HG03469 (cell line): Measurements from ENCODE around the gene ELAPOR1.
"Not testable (repeated sequence)": the region's sequence is repeated elsewhere in the genome, so short reads cannot be mapped to it uniquely, and the experiment has no call there.

Source experiments
- ATAC-seq: cut with Tn5 transposase; IDR thresholded peaks from one replicate; pipeline ENCODE4 v1.9.1; 2021; ENCODE audit warnings: mild to moderate bottlenecking, moderate library complexity, moderate number of reproducible peaks; ENCODE audit not compliant: unreplicated experiment

ELAPOR1 gene

GRCh38 chr1:109133815-109134214 lies 19.9 kb downstream of the ELAPOR1 start:
- ATAC-seq: no peak

- ATAC-seq: no peak
These were observed 20.5 kb downstream of the ELAPOR1 start for GRCh38 chr1:109134423-109134822.

- no peak for ATAC-seq
These were observed 22.0 kb downstream of the ELAPOR1 start for GRCh38 chr1:109135940-109136339.

GRCh38 chr1:109136766-109137165 lies 22.9 kb downstream of the ELAPOR1 start:
- ATAC-seq: no peak

GRCh38 chr1:109137958-109138357 lies 24.0 kb downstream of the ELAPOR1 start:
- no peak for ATAC-seq

- ATAC-seq: no peak
These were observed 24.4 kb downstream of the ELAPOR1 start for GRCh38 chr1:109138358-109138757.

GRCh38 chr1:109140392-109140791 lies 26.5 kb downstream of the ELAPOR1 start:
- no peak for ATAC-seq

- no peak for ATAC-seq
These were observed 28.3 kb downstream of the ELAPOR1 start for GRCh38 chr1:109142260-109142659.

GRCh38 chr1:109142725-109143124 lies 28.8 kb downstream of the ELAPOR1 start:
- ATAC-seq: not testable (repeated sequence)

- no peak for ATAC-seq
These were observed 35.2 kb downstream of the ELAPOR1 start for GRCh38 chr1:109148987-109149561.

- no peak for ATAC-seq
These were observed 36.1 kb downstream of the ELAPOR1 start for GRCh38 chr1:109149874-109150601.

- no peak for ATAC-seq
These were observed 37.5 kb downstream of the ELAPOR1 start for GRCh38 chr1:109151146-109151990.

GRCh38 chr1:109152196-109152595 lies 38.3 kb downstream of the ELAPOR1 start:
- no peak for ATAC-seq

- ATAC-seq: no peak
These were observed 43.0 kb downstream of the ELAPOR1 start for GRCh38 chr1:109156916-109157385.

- no peak for ATAC-seq
These were observed 44.5 kb downstream of the ELAPOR1 start for GRCh38 chr1:109158433-109158832.

GRCh38 chr1:109159326-109159725 lies 45.4 kb downstream of the ELAPOR1 start:
- ATAC-seq: no peak

- no peak for ATAC-seq
These were observed 46.3 kb downstream of the ELAPOR1 start for GRCh38 chr1:109160071-109160840.

GRCh38 chr1:109161858-109162606 lies 48.1 kb downstream of the ELAPOR1 start:
- ATAC-seq: no peak

- ATAC-seq: no peak
These were observed 48.7 kb downstream of the ELAPOR1 start for GRCh38 chr1:109162626-109163025.

- no peak for ATAC-seq
These were observed 49.6 kb downstream of the ELAPOR1 start for GRCh38 chr1:109163551-109163950.
